ACHN (cell line): ENCODE results near the gene STIM2.

Experiments used
- DNase-seq: peaks from one replicate; pipeline ENCODE4 v3.0.0-alpha.2; 2015
- in situ Hi-C: cut with HindIII; loops from 2 replicates; pipeline ENCODE4 v1.10.0; 2017; ENCODE audit warnings: low sequenced_read_pairs, low pct_ligation_motif_present, low pct_unique_long_range_greater_than_20kb

The STIM2 gene

DNA sequence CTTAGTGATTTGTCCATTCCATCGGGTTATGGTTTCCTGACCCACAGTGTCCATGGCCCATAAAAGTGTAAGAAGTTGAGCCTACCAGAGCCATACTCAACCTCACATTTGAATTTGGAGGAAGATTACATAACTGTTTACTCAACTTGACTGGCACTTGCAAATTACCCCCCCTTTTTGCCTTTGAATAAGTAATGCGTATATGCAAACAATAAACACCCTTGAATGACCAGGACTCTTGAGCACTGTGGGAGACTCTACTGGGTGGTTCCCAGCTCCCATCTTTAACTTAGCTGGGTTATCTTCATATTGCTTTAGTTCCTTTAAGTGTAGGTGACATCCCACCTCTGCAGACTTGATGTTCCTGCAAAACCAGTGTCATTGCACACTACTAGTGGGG lies 30.6 kb upstream of the STIM2 start:
- DNase-seq: no peak
- in situ Hi-C loops: no loop called here

DNA sequence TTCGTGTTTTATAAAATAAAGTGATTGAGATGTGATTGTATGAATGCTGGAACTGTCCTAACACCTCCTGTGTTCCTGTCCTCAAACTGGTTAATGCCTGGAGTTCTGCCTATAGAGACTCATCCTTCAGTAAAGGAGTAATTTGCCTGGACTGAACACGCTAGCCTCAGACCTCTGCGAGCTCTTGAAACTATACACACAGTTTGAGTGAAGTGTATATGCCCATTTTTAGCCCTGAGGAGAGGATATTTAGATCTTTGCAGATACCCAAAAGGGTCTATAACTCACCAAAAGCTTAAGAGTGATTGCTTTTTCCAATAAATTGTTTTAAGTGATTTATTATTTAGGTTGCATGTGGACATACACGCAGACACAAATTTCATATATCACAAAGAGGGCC lies 29.9 kb upstream of the STIM2 start:
- in situ Hi-C loops: no loop called here

GRCh38 chr4:26836539-26836938 lies 24.1 kb upstream of the STIM2 start:
- in situ Hi-C loops: no loop called here
- DNase-seq: no peak

More for the DNA sequence above, 29.9 kb upstream of the STIM2 start:
- no peak for DNase-seq

GRCh38 chr4:26837993-26838842 lies 22.4 kb upstream of the STIM2 start:
- no peak for DNase-seq
- in situ Hi-C loops: no loop called here

DNA sequence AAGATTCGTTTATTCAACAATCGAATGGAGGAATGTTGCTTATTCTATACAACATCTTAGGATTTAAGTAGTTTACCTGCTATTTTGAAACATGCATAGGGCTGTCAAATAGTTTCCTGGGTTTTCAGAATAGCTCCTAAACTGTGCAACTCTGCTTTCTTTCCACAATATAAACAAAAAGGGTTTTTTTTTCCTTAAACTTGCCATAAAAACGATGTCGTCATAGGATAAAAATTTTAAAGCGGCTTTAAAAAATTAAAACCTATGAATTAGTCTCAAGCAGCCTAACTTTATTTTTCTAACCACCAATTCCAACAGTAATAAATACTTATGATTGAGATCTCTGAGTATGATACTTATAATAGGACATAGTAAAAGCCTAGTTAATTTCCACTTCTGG lies 21.6 kb upstream of the STIM2 start:
- in situ Hi-C loops: no loop called here
- DNase-seq: no peak

DNA sequence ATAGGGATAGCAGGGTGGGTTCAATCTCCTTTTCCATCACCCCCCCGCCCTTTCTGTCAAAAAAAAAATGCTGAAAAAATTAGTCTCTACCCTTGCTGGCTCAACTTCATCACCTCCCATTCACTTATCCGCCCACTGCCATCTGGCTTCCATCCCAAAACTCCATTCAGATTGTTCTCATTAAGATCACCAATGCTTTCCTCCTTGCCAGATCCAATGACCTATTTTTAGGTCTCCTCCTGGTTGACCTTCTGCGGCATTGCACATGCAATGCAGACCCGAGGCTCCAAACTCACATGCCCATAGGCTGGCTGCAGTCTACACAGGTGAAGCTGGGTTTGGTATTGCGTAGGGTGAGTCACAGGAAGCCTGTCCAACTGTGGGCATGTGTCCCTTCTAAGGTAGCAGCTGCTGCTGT lies 21.1 kb upstream of the STIM2 start:
- no peak for DNase-seq
- in situ Hi-C loops: no loop called here

- in situ Hi-C loops: no loop called here
- DNase-seq: no peak
Measured at GRCh38 chr4:26840786-26841185, 19.9 kb upstream of the STIM2 start.

DNA sequence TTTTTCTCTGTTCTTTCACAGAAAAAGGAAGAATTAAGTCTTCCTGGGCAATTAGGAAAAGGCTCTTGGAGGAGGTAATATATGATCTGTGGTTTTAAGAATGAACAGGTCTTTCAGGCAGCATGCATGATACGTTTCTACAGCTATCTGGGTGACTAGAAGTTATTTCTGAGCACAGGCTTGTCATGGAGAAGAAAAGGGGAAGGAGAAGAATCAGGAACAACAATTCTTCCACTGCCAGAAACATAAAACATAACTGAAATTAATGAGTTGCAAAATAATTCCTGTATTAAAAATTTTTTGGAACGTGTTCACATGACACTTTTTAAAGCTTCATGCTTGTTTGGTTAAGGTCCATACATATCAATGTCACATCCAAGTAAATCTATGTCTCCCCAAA lies 17.7 kb upstream of the STIM2 start:
- in situ Hi-C loops: no loop called here
- DNase-seq: no peak

DNA sequence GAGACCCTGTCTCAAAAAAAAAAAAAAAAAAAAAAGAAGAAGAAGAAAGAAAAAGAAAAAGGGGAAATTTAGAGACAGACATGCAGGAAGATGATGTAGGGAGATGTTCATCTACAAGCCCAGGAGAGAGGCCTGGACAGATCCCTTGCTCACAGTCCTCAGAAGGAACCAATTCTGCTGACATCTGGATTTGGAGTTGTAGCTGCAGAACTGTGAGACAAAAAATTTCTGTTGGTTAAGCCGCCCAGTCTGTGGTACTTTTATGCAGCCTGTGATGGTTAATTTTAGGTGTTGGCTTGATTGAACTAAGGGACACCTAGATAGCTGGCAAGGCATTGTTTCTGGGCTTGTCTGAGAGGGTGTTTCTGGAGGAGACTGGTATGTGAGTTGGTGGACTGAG lies 10.1 kb upstream of the STIM2 start:
- no peak for DNase-seq
- in situ Hi-C loops: no loop called here

GRCh38 chr4:26851129-26851528 lies 9.5 kb upstream of the STIM2 start:
- DNase-seq: no peak
- in situ Hi-C loops: no loop called here

DNA sequence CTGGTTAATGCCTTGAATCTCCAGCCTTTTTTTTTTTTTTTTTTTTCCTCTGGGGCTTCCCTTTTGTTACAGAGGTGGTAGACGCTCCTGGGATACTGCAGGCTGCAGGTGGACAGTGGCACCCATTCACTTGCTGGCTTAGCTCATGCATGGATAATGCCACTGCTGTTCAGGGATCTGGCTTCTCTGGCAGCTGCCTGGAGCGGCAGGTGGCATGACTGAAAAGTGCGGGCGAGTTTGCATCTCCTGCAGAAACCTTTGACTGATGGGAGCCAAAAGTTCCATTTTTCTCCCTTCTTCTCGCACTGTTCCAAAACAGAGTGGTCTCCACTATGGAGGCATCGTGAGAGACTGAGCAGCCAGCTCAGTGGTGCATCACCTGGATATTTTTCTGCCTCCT lies 5.9 kb upstream of the STIM2 start:
- in situ Hi-C loops: no loop called here
- DNase-seq: no peak

GRCh38 chr4:26856906-26857277 lies 3.7 kb upstream of the STIM2 start:
- in situ Hi-C loops: no loop called here

GRCh38 chr4:26857278-26858034 lies 3.2 kb upstream of the STIM2 start:
- in situ Hi-C loops: no loop called here
- peak; percentile 83 for DNase-seq

More at GRCh38 chr4:26856906-26857277, 3.7 kb upstream of the STIM2 start:
- DNase-seq: no peak

GRCh38 chr4:26858035-26858918 lies 2.4 kb upstream of the STIM2 start:
- in situ Hi-C loops: no loop called here
- DNase-seq: no peak

DNA sequence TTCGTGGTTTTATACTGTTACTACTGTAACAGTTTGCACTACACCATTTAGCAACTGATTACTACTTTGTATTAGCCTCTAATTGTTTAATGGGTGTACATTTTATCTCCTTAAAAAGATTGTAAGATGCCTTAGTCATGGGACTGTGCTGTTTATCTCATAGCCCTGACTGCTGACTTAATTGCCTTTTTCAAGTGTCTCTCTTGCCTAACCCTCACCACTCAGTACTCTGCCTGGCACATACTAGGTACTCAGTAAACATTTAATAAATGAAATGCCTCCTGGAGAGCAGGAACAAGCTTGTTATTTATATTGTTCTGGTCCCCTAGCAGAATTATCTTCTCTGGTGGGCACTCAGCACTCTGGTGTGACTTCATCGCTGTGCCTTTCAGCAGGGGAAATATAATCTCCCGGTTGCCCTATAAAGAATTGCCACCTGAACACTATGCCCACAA lies 1.7 kb upstream of the STIM2 start:
- in situ Hi-C loops: no loop called here
- no peak for DNase-seq

- no peak for DNase-seq
- in situ Hi-C loops: no loop called here
Measured at GRCh38 chr4:26859762-26860156, 882 bp upstream of the STIM2 start.

DNA sequence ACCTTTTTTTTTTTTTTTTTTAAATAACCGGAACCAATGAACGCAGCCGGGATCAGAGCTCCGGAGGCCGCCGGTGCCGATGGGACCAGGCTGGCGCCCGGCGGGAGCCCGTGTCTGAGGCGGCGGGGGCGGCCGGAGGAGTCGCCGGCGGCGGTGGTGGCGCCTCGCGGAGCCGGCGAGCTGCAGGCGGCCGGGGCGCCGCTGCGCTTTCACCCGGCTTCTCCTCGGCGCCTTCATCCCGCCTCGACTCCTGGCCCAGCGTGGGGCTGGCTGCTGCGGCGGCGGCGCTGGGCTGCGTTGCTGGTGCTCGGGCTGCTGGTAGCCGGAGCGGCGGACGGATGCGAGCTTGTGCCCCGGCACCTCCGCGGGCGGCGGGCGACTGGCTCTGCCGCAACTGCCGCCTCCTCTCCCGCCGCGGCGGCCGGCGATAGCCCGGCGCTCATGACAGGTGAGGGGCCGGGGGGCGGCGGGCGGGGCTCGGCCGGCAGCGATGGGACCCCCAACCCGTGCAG lies 337 bp downstream of the STIM2 start:
- in situ Hi-C loops: no loop called here
- DNase-seq: peak; percentile 31

DNA sequence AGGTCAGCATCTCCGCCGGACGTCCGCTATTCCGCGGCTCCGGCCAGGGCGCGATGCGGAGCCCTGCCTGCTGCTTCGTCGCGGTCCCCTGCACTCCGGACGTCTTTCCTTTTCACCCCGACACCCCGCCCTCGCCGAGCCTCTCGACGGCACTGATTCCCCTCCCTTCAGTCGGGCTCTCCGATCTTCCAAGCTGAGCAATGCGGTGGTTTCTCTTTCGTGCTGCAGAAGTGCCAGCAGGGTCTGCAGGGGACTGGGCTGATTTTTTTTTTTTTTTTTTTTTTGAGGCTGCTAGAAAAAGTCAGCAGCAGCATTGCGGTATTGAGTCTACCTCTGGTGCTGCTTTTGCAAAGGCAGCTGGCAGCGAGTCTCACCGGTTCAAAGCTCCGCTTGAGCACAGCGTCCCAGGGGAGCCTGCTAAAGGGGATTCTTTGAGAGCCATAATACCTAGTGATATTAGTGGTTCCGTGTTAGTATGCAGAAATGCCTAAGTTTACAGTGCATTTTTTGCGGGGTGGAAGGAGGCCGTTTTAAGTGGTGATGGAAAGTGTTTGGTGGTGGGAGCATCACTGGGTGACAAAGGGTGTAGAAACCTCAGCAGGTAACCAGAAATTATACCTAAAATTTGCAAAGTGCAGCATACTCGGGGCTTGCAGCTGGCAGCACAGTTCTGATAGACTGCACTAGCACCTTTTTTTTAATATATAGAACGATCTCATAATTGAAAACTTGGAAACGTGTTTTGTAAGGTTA lies 969 bp downstream of the STIM2 start:
- DNase-seq: peak; percentile 75
- in situ Hi-C loops: no loop called here
